Aorta (tissue), 5 donors: ENCODE results near the gene DAP. TPM values are rescaled to one million over a fixed set of nuclear protein-coding genes. Genes with fewer than 3 reads are reported as not detected.

ENCODE experiments used
- ATAC-seq: fragments of 200-7000 bp; cut with Tn5 transposase; one replicate; pipeline ENCODE4 v1.9.1; 2022; ENCODE audit warnings: moderate library complexity; ENCODE audit not compliant: low FRiP score
- DNase-seq, 2 donors: peaks; one replicate each; pipeline ENCODE4 v3.0.0-alpha.2; 2020
- H3K27ac ChIP-seq, 2 donors: one replicate each; pipeline ENCODE4 v1.5.1; 2013; ENCODE audit warnings: low read length in 2 of 2, mild to moderate bottlenecking in 2 of 2, moderate library complexity in 2 of 2, control low read depth in 1 of 2, inconsistent platforms in 1 of 2, low read depth in 1 of 2
- H3K27me3 ChIP-seq, 2 donors: one replicate each; pipeline ENCODE4 v1.6.1; 2013; ENCODE audit warnings: control low read depth in 1 of 2, low read length in 1 of 2, mild to moderate bottlenecking in 1 of 2, moderate library complexity in 1 of 2; ENCODE audit not compliant: insufficient read depth in 2 of 2, control insufficient read depth in 1 of 2
- H3K36me3 ChIP-seq, 2 donors: one replicate each; pipeline ENCODE4 v1.6.1; 2013; ENCODE audit warnings: control low read depth in 1 of 2, low read length in 1 of 2, mild to moderate bottlenecking in 1 of 2; ENCODE audit not compliant: insufficient read depth in 2 of 2, control insufficient read depth in 1 of 2
- H3K4me1 ChIP-seq, 2 donors: one replicate each; pipeline ENCODE4 v1.6.1; 2013; ENCODE audit warnings: low read length in 2 of 2, control low read depth in 1 of 2, mild to moderate bottlenecking in 1 of 2, moderate library complexity in 1 of 2; ENCODE audit not compliant: insufficient read depth in 2 of 2, control insufficient read depth in 1 of 2
- H3K4me3 ChIP-seq, 2 donors: one replicate each; pipeline ENCODE4 v1.5.1; 2013; ENCODE audit warnings: low read length in 2 of 2, control low read depth in 1 of 2, mild to moderate bottlenecking in 1 of 2
- H3K9me3 ChIP-seq: one replicate; pipeline ENCODE4 v1.6.1; 2013; ENCODE audit warnings: mild to moderate bottlenecking, low read length; ENCODE audit not compliant: control insufficient read depth
- WGBS, 2 donors: extraction: QIAGEN DNeasy Blood & Tissue Kit; methylation state at CpG; one replicate each; pipeline ENCODE4 v1.1.7; 2013; 5-methylcytosine and 5-hydroxymethylcytosine counted together
- intact Hi-C, 2 donors: fragments of 100-400 bp; cut with DNase I; formaldehyde crosslinking; loops; one replicate each; pipeline versions ENCODE4 v1.14.2 to v1.15.0; 2022
- polyA plus RNA-seq, 2 donors: library from polyadenylated mRNA; stranded (reverse); fragments of 200-250 nt; gene quantifications; one replicate each; pipeline ENCODE4 v1.2.3, GENCODE V29; 2013
- total RNA-seq, 2 donors: library from RNA; stranded (reverse); fragmentation: NEBNext Ultra II Directional; extraction: Animal tissue kit (Norgen Biotek cat#: 25700); gene quantifications; one replicate each; pipeline ENCODE4 v1.2.1, GENCODE V29; 2021
- donor health status: healthy with polysubstance abuse.
- donor health status: Bipolar disorder and iron deficiency.
- donor health status: DM: no; HTN: no; CAD: no.
- donor health status: DM: no; HTN: no; CAD: no.
- donor health status: DM: yes; HTN: yes; CAD: no.

The DAP gene
- total and polyA plus RNA-seq, 4 donors, result 117 to 188 (median 134) TPM

- H3K9me3 ChIP-seq, result no peaks in the 10 kb centered on the region
- H3K27ac ChIP-seq, result no peak overlapping the region
- WGBS, 2 donors, result 93 to 96% methylated on average over 2 of the region's 2 CpGs
- ATAC-seq (no peak), DNase-seq (no peak)
- H3K4me1 ChIP-seq, result no peaks in the 10 kb centered on the region
- no peaks in the 10 kb centered on the region for H3K27me3 ChIP-seq
- no peak overlapping the region for H3K4me3 ChIP-seq
- intact Hi-C loops, result loop anchor here in 1 of 2 donors (10.0 kb wide), 1 partner anchor 149 kb away; no protein-coding TSS in a partner anchor
- H3K36me3 ChIP-seq, result no peaks in the 10 kb centered on the region
These were observed 55.3 kb downstream of the DAP start for GRCh38 chr5:10705747-10706146.

- ATAC-seq (no peak), DNase-seq (no peak)
- Histone ChIP-seq H3K27ac (no peak overlapping the region), H3K27me3 (no peaks in the 10 kb centered on the region), H3K9me3 (no peaks in the 10 kb centered on the region), H3K36me3 (no peaks in the 10 kb centered on the region), H3K4me3 (no peak overlapping the region), H3K4me1 (no peaks in the 10 kb centered on the region)
- WGBS, 2 donors, result 82 to 83% methylated on average over 10 of the region's 10 CpGs
- intact Hi-C loops, result loop anchor here in 1 of 2 donors (5.0 to 10.0 kb wide), 2 partner anchors 57 to 150 kb away; partner anchors contain the start of gene DAP
These were observed 55.9 kb downstream of the DAP start for GRCh38 chr5:10704949-10705621.

DNA sequence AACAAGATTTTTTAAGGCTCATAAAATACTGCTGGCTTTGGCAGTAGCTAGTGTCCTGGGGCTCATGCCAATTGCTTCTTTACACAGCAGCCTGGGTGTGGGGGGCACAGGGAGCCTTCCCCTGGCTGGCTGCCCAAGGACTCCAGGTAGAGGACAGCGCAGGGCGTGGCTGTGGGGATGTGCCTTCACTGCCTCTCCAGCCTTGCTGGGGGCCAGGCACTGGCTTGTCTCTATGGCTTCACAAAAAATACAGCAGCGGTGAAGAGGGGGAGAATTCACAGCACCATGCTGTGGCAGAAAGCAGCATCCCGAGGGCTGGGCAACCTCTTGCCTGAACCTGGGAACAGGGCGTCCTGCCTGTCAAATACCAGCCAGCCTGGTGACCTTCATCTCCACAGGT lies 57.4 kb downstream of the DAP start:
- no peak overlapping the region for H3K27ac ChIP-seq
- intact Hi-C loops, result loop anchor here in 1 of 2 donors (5.0 to 10.0 kb wide), 2 partner anchors 59 to 151 kb away; partner anchors contain the start of gene DAP
- no peak for ATAC-seq
- H3K36me3 ChIP-seq, result no peaks in the 10 kb centered on the region
- DNase-seq, result no peak
- no peaks in the 10 kb centered on the region for H3K4me1 ChIP-seq
- no peak overlapping the region for H3K4me3 ChIP-seq
- no peaks in the 10 kb centered on the region for H3K27me3 ChIP-seq
- H3K9me3 ChIP-seq, result no peaks in the 10 kb centered on the region
- WGBS, 2 donors, result 80 to 84% methylated on average over 5 of the region's 5 CpGs

DNA sequence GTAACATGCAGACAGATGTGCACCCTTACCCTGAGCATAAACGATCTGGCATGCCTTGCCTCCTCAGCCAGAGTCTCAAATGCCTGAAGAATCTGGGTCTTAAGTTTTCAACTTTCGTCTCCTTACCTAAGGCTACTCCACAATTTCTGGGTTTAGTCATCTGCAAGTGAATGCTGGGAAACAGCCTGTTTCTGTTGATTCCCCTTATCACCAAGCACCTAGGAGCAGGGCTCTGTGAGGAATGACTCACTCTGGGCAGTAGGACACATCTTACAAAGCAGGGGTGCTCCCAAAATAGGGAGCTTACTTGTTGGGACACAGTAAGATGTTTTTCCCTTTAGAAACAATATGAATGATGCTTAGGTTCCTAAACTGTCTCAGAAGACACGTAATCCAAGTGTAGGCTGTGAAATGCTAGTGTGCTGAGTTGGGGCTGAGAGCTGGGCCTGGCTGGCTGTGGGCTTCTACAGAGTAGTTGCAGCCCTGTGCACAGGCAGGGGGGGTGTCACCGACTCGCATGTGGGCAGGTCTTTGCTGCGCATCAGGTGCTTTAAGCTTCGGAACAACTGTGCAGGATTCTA lies 58.0 kb downstream of the DAP start:
- no peaks in the 10 kb centered on the region for H3K27me3 ChIP-seq
- no peaks in the 10 kb centered on the region for H3K36me3 ChIP-seq
- DNase-seq (no peak), ATAC-seq (no peak)
- WGBS, 2 donors, result 49 to 55% methylated on average over 7 of the region's 7 CpGs
- intact Hi-C loops, result loop anchor here in 1 of 2 donors (5.0 to 10.0 kb wide), 2 partner anchors 59 to 152 kb away; partner anchors contain the start of gene DAP
- no peaks in the 10 kb centered on the region for H3K9me3 ChIP-seq
- H3K27ac ChIP-seq, result no peak overlapping the region
- no peak overlapping the region for H3K4me3 ChIP-seq
- H3K4me1 ChIP-seq, result no peaks in the 10 kb centered on the region

GRCh38 chr5:10702040-10702629 lies 58.9 kb downstream of the DAP start:
- Histone ChIP-seq H3K27me3 (no peaks in the 10 kb centered on the region), H3K4me3 (no peak overlapping the region), H3K9me3 (no peaks in the 10 kb centered on the region), H3K36me3 (no peaks in the 10 kb centered on the region), H3K4me1 (no peaks in the 10 kb centered on the region), H3K27ac (peak overlapping the region; percentile 2 to 11)
- peak in 1 of 2 donors; percentile 66 for DNase-seq
- 51 to 52% methylated on average over 9 of the region's 9 CpGs for WGBS, 2 donors
- intact Hi-C loops, result loop anchor here in 1 of 2 donors (5.0 to 10.0 kb wide), 2 partner anchors 60 to 153 kb away; partner anchors contain the start of gene DAP
- no peak for ATAC-seq

DNA sequence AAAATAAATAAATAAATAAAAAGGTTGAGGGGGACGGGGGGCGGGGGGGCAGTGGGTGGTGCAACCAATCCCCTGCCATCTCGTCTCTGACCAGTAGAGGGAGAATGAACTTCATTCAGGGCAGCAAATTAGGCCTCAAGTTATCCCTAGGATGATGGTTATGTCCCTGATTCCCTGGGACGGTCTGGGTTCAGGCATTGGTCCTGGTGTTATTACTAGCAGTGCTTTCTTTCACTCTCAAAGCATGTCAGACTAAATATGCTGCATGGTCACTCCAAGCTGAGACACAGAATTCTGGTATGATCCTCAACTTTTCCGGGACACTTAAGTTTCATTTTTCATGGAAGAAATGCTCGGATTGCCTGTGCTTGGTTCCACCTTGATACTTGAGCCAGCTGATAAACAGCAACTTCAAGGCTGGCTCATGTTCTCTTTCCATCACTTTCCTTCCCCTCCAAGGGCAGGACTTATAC lies 59.4 kb downstream of the DAP start:
- intact Hi-C loops, result loop anchor here in 1 of 2 donors (5.0 to 10.0 kb wide), 2 partner anchors 61 to 153 kb away; partner anchors contain the start of gene DAP
- Histone ChIP-seq H3K27ac (peak overlapping the region; percentile 2 to 11), H3K4me3 (no peak overlapping the region), H3K27me3 (no peaks in the 10 kb centered on the region), H3K4me1 (no peaks in the 10 kb centered on the region), H3K36me3 (no peaks in the 10 kb centered on the region), H3K9me3 (no peaks in the 10 kb centered on the region)
- ATAC-seq (no peak), DNase-seq (no peak)
- WGBS, 2 donors, result 46 to 48% methylated on average over 6 of the region's 6 CpGs

DNA sequence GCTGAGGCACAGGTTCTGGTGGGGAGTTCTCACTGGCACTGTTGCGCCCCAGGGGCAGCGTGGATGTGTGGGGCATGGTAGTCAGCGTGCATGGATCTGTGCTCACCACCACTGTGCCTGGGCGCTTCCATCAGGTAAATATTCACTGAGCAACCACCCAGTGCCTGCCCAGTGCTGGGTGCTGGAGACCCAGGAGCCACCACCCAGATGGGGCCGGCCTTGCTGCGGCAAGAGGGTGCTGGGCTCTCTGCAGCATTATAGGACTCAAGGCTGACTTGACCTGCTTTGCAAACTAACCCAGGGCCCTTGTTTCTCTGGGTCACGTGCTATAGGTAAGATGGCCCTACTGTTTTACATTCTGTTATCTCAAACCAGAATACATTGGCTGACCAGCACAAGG lies 60.5 kb downstream of the DAP start:
- no peaks in the 10 kb centered on the region for H3K27me3 ChIP-seq
- WGBS, 2 donors, result 93 to 95% methylated on average over 7 of the region's 7 CpGs
- H3K4me1 ChIP-seq, result no peaks in the 10 kb centered on the region
- intact Hi-C loops, result loop anchor here in 1 of 2 donors (5.0 to 10.0 kb wide), 2 partner anchors 62 to 154 kb away; partner anchors contain the start of gene DAP
- no peaks in the 10 kb centered on the region for H3K9me3 ChIP-seq
- no peak for DNase-seq
- no peak overlapping the region for H3K4me3 ChIP-seq
- no peaks in the 10 kb centered on the region for H3K36me3 ChIP-seq
- H3K27ac ChIP-seq, result no peak overlapping the region
- ATAC-seq, result no peak

GRCh38 chr5:10699987-10700386 lies 61.0 kb downstream of the DAP start:
- no peak for ATAC-seq
- no peaks in the 10 kb centered on the region for H3K36me3 ChIP-seq
- DNase-seq, result no peak
- H3K9me3 ChIP-seq, result no peaks in the 10 kb centered on the region
- 72 to 83% methylated on average over 8 of the region's 8 CpGs for WGBS, 2 donors
- H3K27me3 ChIP-seq, result no peaks in the 10 kb centered on the region
- intact Hi-C loops, result loop anchor here (5.0 to 10.0 kb wide), 3 partner anchors 62 to 485 kb away; partner anchors contain the start of gene DAP (in 1 of the 2)
- no peak overlapping the region for H3K27ac ChIP-seq
- no peaks in the 10 kb centered on the region for H3K4me1 ChIP-seq
- no peak overlapping the region for H3K4me3 ChIP-seq
